Activated T-cell treated with anti-CD3 and anti-CD28 coated beads, Interleukin-2, amount 50 U/mL, for 72 hours (primary cell): ENCODE measurements around the gene SLC19A1. TPM values are rescaled to one million over a fixed set of nuclear protein-coding genes. Genes with fewer than 3 reads are reported as not detected.

Experiments used
- ATAC-seq, 2 donors: fragments of 150-1000 bp; cut with Tn5 transposase; replicated peaks in 1 of 2; 2 replicates each; pipeline ENCODE4 v1.10.0; 2021; ENCODE audit warnings: moderate library complexity in 2 of 2, mild to moderate bottlenecking in 1 of 2
- DNase-seq, 2 donors: peaks; one replicate each; pipeline ENCODE4 v3.0.0; 2021 to 2022; ENCODE audit warnings: mixed read lengths in 1 of 2
- H3K27ac Mint-ChIP-seq: one replicate; pipeline ENCODE4 v1.8.0; 2022; ENCODE audit warnings: mild to moderate bottlenecking, moderate library complexity, mixed read lengths
- H3K27me3 Mint-ChIP-seq: one replicate; pipeline ENCODE4 v1.8.0; 2022; ENCODE audit warnings: low read depth, mixed read lengths
- H3K36me3 Mint-ChIP-seq, 2 donors: one replicate each; pipeline ENCODE4 v1.8.0; 2022; ENCODE audit warnings: mixed read lengths in 2 of 2, mild to moderate bottlenecking in 1 of 2; ENCODE audit not compliant: insufficient read depth in 2 of 2
- H3K4me1 Mint-ChIP-seq: one replicate; pipeline ENCODE4 v1.8.0; 2022; ENCODE audit warnings: low read depth, mixed read lengths
- H3K4me3 Mint-ChIP-seq, 2 donors: one replicate each; pipeline ENCODE4 v1.8.0; 2022; ENCODE audit warnings: mild to moderate bottlenecking in 2 of 2, mixed read lengths in 2 of 2, moderate library complexity in 2 of 2
- H3K9me3 Mint-ChIP-seq, 2 donors: one replicate each; pipeline ENCODE4 v1.8.0; 2022; ENCODE audit warnings: mixed read lengths in 2 of 2
- total RNA-seq, 2 donors: library from RNA; stranded (reverse); gene quantifications; one replicate each; pipeline ENCODE4 v1.2.3, GENCODE V29; 2022

Gene SLC19A1
- total RNA-seq, 2 donors from 2014 or later: 30.4 to 40.1 TPM

DNA sequence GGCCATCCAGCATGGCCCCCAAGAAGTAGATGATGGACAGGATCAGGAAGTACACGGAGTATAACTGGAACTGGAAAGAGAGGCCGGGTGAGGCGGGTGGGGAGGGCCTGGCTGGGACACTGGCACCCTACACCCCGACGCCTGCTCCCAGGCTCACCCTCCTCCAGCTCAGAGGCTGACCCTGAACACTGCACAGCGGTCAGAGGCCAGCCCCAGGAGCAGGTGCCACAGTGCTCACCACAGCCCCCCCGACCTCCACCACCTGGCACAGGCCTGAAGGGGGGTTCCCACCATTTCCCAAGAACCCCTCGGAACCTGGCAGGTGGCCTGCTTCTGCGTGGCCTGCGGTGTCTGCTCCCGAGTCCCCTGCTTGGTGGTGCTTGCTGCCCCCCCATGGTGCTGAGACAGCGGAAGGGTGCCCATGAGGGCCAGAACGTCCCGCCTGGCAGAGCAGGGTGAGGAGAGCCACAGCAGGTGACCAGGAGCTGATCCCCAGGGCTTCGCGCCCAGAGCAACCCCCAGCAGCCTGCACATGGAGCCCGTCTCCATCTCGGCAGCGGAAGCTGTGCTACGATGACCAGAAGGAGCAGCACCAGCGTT, 26.1 kb downstream of the SLC19A1 start:
- Mint-ChIP-seq H3K27ac (no peak overlapping the region), H3K4me3 (no peak overlapping the region), H3K36me3 (peaks cover 28 to 39% of the 10 kb centered on the region in 2 donors), H3K9me3 (peaks cover 19 to 23% of the 10 kb centered on the region in 2 donors), H3K27me3 (no peaks in the 10 kb centered on the region), H3K4me1 (peaks cover 21% of the 10 kb centered on the region)
- DNase-seq (no peak), ATAC-seq (no peak)

DNA sequence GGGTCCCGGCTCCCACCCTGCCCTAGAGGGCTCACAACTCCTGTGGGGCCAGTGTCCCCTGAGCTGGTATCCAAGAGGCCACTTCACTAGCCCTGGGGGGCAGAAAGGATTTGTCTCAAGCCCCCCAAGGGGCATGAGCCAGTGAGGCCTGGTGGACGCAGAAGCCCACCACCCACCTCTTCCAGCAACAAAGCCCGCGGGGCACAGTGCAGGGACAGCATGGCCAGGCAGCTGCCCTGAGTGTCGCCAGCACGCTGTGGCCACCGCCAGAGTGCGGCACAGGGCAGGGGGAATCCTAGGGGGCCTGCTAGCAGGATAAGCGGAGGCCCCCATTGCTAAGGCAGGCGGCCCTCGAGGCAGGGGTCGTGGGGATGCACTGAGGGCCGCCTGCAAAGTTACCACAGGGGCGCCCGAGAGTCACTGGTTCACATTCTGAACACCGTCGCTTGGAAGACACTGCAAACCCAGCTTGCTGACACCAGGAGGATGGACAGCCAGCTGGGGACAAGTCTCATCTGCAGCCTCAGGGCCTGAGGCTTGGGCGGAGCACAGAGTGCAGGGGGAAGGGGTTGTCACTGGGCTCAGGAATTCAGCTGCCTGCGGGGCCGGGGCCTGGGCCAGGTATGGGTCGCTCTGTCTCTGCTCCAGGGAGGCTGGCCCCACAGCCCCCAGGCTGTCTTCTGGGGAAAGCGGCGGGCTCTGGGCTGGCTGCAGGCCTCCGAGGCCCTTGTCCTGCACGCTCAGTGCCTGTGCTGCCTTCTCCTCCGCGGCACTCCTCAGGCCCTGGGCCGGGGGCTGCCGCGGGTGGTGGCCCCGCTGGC, 26.8 kb downstream of the SLC19A1 start:
- no peak overlapping the region for H3K4me3 Mint-ChIP-seq
- peaks cover 24 to 32% of the 10 kb centered on the region in 2 donors for H3K36me3 Mint-ChIP-seq
- no peak overlapping the region for H3K27ac Mint-ChIP-seq

DNA sequence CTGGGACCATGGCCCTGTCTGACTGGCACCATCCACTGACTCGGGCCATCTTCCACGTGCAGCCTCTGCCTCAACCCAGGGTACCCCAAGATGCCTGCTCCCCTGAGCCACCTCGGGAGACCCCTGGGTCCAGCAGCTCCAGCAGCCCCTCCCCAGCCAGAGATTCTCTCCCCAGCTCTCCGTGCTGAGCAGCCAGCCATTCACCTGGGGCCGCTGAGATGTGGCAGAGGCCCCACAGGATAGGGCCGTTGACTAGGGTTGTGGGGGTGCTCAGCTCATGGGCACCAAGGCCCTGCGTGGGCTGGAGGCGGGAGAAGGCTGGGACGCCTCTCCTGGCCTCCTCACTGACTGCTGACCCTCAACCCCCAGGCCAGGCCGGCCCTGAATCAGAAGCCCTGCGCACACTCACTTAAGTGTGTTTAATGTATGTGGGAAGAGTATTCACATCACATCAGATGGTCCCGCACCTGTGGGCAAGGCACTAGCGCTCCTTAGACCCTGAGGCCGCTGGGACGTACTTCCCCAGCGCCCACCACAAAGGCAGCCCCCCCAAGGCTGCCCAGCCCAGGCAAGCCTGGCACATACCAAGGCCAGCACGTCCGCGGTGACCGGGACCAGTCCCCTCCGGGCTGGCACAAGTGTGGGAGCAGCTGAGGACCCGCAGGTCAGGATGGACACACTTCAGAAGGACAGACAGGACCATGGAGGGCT, 27.8 kb downstream of the SLC19A1 start:
- no peak for DNase-seq
- Mint-ChIP-seq H3K4me1 (peaks cover 21% of the 10 kb centered on the region), H3K4me3 (no peak overlapping the region), H3K36me3 (peaks cover 16 to 22% of the 10 kb centered on the region in 2 donors), H3K27me3 (no peaks in the 10 kb centered on the region), H3K27ac (no peak overlapping the region), H3K9me3 (peaks cover 11 to 15% of the 10 kb centered on the region in 2 donors)
- ATAC-seq: no peak

More for the DNA sequence above, 26.8 kb downstream of the SLC19A1 start:
- ATAC-seq (no peak), DNase-seq (no peak)
- peaks cover 21% of the 10 kb centered on the region for H3K4me1 Mint-ChIP-seq
- no peaks in the 10 kb centered on the region for H3K27me3 Mint-ChIP-seq
- peaks cover 18 to 22% of the 10 kb centered on the region in 2 donors for H3K9me3 Mint-ChIP-seq

DNA sequence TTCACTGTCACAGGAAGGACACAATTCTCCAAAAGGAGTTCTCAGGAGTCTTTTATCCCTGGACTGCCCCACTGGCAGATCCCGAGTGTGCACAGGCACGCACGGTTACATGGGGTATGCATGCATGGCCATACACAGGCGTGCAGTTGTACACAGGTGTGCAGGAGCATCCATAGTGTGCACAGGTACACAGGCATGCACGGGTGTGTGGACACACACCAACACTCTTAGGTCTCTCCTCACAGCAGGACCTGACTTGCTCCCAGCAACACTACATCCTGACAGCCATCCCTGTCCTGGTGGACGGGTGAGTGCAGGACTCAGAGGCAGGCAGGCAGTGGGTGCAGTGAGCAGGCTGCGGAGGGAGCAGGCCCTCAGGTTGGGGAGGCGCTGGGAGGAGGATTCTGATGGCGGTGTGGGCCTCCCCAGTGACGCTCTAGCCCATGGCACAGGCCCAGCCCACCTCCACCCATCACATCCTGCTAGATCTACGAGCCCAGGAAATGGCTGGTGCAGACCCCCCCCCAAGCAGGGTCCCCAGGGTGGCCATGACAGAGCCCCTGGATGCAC, 28.4 kb downstream of the SLC19A1 start:
- H3K9me3 Mint-ChIP-seq: peaks cover 6 to 10% of the 10 kb centered on the region in 2 donors
- ATAC-seq (no peak), DNase-seq (no peak)
- peaks cover 20% of the 10 kb centered on the region for H3K4me1 Mint-ChIP-seq
- peaks cover 11 to 15% of the 10 kb centered on the region in 2 donors for H3K36me3 Mint-ChIP-seq
- no peak overlapping the region for H3K27ac Mint-ChIP-seq
- H3K4me3 Mint-ChIP-seq: no peak overlapping the region
- H3K27me3 Mint-ChIP-seq: no peaks in the 10 kb centered on the region

DNA sequence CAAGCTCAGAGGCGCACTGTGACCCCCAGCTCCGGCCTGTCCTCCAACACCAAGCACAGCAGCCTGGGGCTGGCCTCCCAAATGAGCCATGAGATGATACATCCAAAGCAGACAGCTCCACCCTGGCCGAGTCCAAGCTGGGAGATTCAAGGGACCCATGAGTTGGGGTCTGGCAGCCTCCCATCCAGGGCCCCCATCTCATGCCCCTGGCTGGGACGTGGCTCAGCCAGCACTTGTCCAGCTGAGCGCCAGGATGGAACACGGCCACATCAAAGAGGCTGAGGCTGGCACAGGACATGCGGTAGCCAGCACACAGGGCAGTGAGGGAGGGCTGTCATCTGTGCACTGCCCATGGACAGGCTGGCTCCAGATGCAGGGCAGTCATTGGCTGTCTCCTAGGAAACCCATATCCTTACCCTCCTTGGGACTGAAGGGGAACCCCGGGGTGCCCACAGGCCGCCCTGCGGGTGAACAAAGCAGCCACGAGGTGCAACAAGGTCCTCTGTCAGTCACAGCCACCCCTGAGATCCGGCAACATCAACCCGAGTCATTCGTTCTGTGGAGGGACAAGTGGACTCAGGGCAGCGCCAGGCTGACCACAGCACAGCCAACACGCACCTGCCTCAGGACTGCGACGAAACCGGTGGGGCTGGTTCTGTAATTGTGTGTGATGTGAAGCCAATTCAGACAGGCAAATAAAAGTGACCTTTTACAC, 29.1 kb downstream of the SLC19A1 start:
- Mint-ChIP-seq H3K4me1 (peaks cover 13% of the 10 kb centered on the region), H3K27ac (no peak overlapping the region), H3K4me3 (no peak overlapping the region), H3K27me3 (no peaks in the 10 kb centered on the region), H3K36me3 (peaks cover 5 to 9% of the 10 kb centered on the region in 2 donors), H3K9me3 (peaks cover 3 to 4% of the 10 kb centered on the region in 2 donors)
- no peak for DNase-seq
- ATAC-seq: no peak

DNA sequence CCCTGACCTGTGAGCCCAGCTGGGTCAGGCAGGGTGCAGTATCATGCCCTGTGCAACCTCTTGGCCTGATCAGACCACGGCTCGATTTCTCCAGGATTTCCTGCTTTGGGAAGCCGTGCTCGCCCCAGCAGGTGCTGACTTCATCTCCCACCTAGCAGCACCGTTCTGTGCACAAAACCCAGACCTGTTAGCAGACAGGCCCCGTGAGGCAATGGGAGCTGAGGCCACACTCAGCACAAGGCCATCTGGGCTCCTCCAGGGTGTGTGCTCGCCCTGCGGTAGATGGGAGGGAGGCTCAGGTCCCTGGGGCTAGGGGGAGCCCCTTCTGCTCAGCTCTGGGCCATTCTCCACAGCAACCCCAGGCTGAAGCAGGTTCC, 29.6 kb downstream of the SLC19A1 start:
- no peak for DNase-seq
- peaks cover 0 to 4% of the 10 kb centered on the region in 2 donors for H3K36me3 Mint-ChIP-seq

DNA sequence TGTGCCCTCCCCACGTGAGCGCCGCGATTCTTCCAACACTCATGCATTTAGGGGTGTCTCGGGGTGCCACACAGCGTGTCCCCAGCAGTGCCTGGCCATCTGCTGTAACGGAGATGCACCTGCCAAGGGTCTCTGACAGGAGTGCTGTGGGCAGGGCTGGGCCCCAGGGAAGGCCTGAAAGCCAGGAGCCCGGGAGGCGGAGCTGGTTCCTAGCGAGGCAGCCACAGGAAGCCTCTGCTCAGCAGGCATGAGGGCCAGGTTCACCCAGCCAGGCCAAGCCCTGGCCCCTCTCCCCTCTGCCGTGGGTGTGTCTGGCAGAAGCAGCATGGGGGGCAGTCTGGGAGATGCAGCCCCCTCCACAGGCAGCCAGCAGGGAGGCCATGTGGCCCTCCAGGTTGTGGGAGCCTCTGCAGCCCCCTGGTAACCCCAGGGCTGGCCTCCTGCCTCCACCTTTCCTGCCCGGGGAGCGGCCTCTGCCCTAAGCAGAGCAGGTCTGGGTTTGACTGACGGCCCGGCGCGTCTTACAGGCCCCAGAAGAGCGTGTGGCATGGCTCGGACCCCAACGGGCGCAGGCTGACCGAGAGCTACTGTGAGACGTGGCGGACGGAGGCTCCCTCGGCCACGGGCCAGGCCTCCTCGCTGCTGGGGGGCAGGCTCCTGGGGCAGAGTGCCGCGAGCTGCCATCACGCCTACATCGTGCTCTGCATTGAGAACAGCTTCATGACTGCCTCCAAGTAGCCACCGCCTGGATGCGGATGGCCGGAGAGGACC, 30.4 kb downstream of the SLC19A1 start:
- no peaks in the 10 kb centered on the region for H3K9me3 Mint-ChIP-seq
- no peaks in the 10 kb centered on the region for H3K27me3 Mint-ChIP-seq
- H3K36me3 Mint-ChIP-seq: peaks cover 0 to 2% of the 10 kb centered on the region in 2 donors
- no peaks in the 10 kb centered on the region for H3K4me1 Mint-ChIP-seq
- peak overlapping the region; percentile 50 for H3K27ac Mint-ChIP-seq
- no peak for DNase-seq
- ATAC-seq: no peak
- H3K4me3 Mint-ChIP-seq: no peak overlapping the region

More for the DNA sequence above, 29.6 kb downstream of the SLC19A1 start:
- no peaks in the 10 kb centered on the region for H3K9me3 Mint-ChIP-seq
- no peaks in the 10 kb centered on the region for H3K27me3 Mint-ChIP-seq
- no peak for ATAC-seq
- H3K4me3 Mint-ChIP-seq: no peak overlapping the region
- peaks cover 8% of the 10 kb centered on the region for H3K4me1 Mint-ChIP-seq
- no peak overlapping the region for H3K27ac Mint-ChIP-seq

DNA sequence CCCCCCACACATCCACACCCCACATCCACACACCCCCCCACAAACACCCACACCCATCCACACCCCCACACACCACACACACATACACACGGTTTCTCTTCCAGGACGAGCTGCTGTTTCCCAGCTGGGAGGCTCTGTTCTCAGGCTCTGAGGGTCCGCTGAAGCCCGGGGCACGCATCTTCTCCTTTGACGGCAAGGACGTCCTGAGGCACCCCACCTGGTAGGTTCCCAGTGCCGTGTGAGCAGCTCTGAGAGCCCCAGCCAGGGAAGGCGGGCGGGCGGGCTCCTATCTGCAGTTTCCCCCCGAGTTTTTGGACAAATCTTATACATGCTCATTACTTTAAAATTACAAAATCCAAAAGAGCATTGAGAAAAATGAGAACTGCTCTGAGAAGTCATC, 31.2 kb downstream of the SLC19A1 start:
- DNase-seq (no peak), ATAC-seq (no peak)
- Mint-ChIP-seq H3K27me3 (no peaks in the 10 kb centered on the region), H3K4me1 (no peaks in the 10 kb centered on the region), H3K27ac (no peak overlapping the region), H3K9me3 (no peaks in the 10 kb centered on the region), H3K36me3 (peaks cover 0 to 2% of the 10 kb centered on the region in 2 donors), H3K4me3 (no peak overlapping the region)

DNA sequence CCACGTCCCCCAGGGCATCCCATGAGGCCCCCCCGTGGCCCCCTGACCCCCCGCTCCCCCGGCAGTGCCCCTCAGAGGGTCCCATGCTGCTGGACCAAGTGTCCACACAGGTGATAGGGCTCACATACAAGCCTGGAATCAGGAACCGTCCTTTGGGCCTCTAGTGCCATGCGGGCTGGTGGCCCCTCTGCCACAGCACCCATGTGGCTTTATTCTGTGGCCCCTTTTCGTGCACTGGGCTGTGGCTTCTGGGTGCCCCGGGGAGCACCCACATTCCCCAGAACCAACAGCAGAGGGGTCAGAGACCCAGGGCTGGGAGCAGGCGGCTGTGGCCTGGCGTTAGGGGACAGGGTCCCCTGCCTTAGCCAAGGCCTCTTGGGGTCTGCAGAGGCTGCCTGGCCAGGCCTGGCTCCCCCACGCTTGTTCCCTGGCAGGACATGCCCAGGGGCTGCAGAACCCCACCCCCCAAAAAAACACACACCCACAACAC, 31.7 kb downstream of the SLC19A1 start:
- no peaks in the 10 kb centered on the region for H3K27me3 Mint-ChIP-seq
- no peak overlapping the region for H3K4me3 Mint-ChIP-seq
- no peaks in the 10 kb centered on the region for H3K4me1 Mint-ChIP-seq
- peaks cover 0 to 2% of the 10 kb centered on the region in 2 donors for H3K36me3 Mint-ChIP-seq
- DNase-seq (no peak), ATAC-seq (no peak)
- no peak overlapping the region for H3K27ac Mint-ChIP-seq
- no peaks in the 10 kb centered on the region for H3K9me3 Mint-ChIP-seq

DNA sequence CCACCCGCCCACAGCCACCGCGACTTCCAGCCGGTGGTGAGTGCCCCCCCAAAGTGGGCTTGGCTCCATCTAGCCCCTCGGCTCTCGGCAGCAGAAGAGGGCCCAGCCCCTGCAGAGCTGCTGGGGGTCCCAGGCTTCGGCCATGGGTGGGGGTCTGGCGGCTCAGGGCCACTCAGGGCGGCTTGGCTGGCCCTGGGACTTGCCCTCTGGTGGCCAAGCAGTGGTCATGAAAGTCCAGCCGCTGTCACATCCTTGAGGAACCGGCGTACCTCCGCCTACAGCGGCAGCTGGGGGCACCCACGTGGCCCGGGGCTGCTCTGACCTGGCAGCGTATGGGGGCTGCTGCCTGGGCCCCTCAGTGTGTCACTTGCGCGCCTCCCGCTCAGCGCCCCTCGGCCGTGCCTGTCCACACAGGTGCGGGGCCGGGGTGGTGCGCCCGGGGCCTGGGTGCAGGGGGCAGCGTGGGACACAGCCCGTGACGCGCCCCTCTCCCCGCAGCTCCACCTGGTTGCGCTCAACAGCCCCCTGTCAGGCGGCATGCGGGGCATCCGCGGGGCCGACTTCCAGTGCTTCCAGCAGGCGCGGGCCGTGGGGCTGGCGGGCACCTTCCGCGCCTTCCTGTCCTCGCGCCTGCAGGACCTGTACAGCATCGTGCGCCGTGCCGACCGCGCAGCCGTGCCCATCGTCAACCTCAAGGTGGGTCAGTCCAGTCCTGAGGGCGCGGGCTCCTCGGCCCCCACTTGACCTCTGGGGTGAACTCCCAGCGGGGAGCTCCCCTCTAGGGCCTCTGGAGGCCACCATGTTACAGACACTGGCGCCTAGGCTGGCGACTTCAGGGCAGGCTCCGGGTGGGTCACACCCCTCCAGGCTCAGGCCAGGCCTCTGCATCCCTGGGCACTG, 32.4 kb downstream of the SLC19A1 start:
- Mint-ChIP-seq H3K27me3 (no peaks in the 10 kb centered on the region), H3K4me1 (no peaks in the 10 kb centered on the region), H3K4me3 (no peak overlapping the region), H3K36me3 (peaks cover 0 to 2% of the 10 kb centered on the region in 2 donors), H3K27ac (no peak overlapping the region), H3K9me3 (no peaks in the 10 kb centered on the region)
- DNase-seq (no peak), ATAC-seq (no peak)
